ENCODE data around the gene TSEN54. TPM values are rescaled to one million over a fixed set of nuclear protein-coding genes. Genes with fewer than 3 reads are reported as not detected.

TSEN54 gene
- total RNA-seq, 1 experiment from 2014 or later: 87.3 TPM

- no peaks in the 10 kb centered on the region for H3K9me2 ChIP-seq (ENCODE audit: insufficient read depth)
- TF ChIP-seq ELF1 (IDR thresholded peaks at IDR 0.05; ENCODE audit: borderline replicate concordance, low read depth): no peak
- 0 out of 2 replicates have a peak, but pooled peaks have one; percentile 21 for TF ChIP-seq POLR2AphosphoS5 (IDR thresholded peaks at IDR 0.05; ENCODE audit: low read depth, low read length)
- TF ChIP-seq ZBTB33 (IDR thresholded peaks at IDR 0.05; ENCODE audit: extremely low read depth, insufficient replicate concordance, low read length): no peak
- BruUV-seq (replicated peaks): no TSS peak
- no peaks in the 10 kb centered on the region for H3K27me3 ChIP-seq (ENCODE audit: insufficient read depth, low read length)
- peak overlapping the region; percentile 98 for H3K27ac ChIP-seq (ENCODE audit: low read depth, low read length)
- H3K4me2 ChIP-seq (ENCODE audit: low read length): peak overlapping the region; percentile 79
- H4K20me1 ChIP-seq (ENCODE audit: insufficient read depth): no peaks in the 10 kb centered on the region
- H3K36me3 ChIP-seq (ENCODE audit: control insufficient read depth in 1 of 2, insufficient read depth in 2 of 2, low read length in 2 of 2): peaks cover 0 to 11% of the 10 kb centered on the region in 2 experiments; a peak in 1 of 4 replicates
- peaks cover 46 to 67% of the 10 kb centered on the region in 2 experiments for H3K4me1 ChIP-seq (ENCODE audit: control insufficient read depth in 1 of 2, insufficient read depth in 2 of 2, low read length in 2 of 2)
- POLR2A ChIA-PET: interaction anchor here (1.4 kb wide), 1 partner anchor 19 kb away, joined by 3 read pairs; no protein-coding TSS in a partner anchor
- CTCF ChIA-PET: no interaction called here
- peak overlapping the region; percentile 17 to 35 for H3K4me3 ChIP-seq (replicated peaks in 1 of 2; ENCODE audit: low read depth in 1 of 2, low read length in 2 of 2)
- H3K79me2 ChIP-seq (ENCODE audit: insufficient read depth, low read length): peaks cover 89% of the 10 kb centered on the region
- intact Hi-C loops (cut with micrococcal nuclease): no loop called here
- RAD21 ChIA-PET (ENCODE audit: low non-redundant PET in 1 of 2, low total read pairs in 2 of 2, uncharacterized antibody in 2 of 2, unreplicated experiment in 2 of 2): no interaction called here
- ATAC-seq (peak; percentile 86), DNase-seq (ENCODE audit: low read depth, low spot score) (peak; percentile 75)
- no peaks in the 10 kb centered on the region for H3K9me3 ChIP-seq (ENCODE audit: control insufficient read depth in 1 of 2, insufficient read depth in 1 of 2, low read depth in 1 of 2, low read length in 2 of 2)
- H3K9ac ChIP-seq (ENCODE audit: low read length): peak overlapping the region; percentile 70
- no peak overlapping the region for H2AFZ ChIP-seq (ENCODE audit: low read depth, low read length, poor library complexity, severe bottlenecking)
Measured at GRCh38 chr17:75531721-75532072, 15.4 kb downstream of the TSEN54 start.

GRCh38 chr17:75535119-75535537, 18.8 kb downstream of the TSEN54 start:
- peaks cover 88% of the 10 kb centered on the region for H3K79me2 ChIP-seq (ENCODE audit: insufficient read depth, low read length)
- peak overlapping the region; percentile 4; the same call in 1 of the 2 replicates for H3K27ac ChIP-seq (ENCODE audit: low read depth, low read length)
- ChIA-PET POLR2A (interaction anchor here (1.4 kb wide), 1 partner anchor 9 kb away, joined by 5 read pairs; no protein-coding TSS in a partner anchor), RAD21 (ENCODE audit: low non-redundant PET in 1 of 2, low total read pairs in 2 of 2, uncharacterized antibody in 2 of 2, unreplicated experiment in 2 of 2) (no interaction called here), CTCF (interaction anchor here (1.5 kb wide), 1 partner anchor 10 kb away, joined by 3 read pairs; the partner anchor contains the start of gene LLGL2)
- ATAC-seq (no peak), DNase-seq (ENCODE audit: low read depth, low spot score) (no peak)
- H3K9me2 ChIP-seq (ENCODE audit: insufficient read depth): no peaks in the 10 kb centered on the region
- no peak for TF ChIP-seq ZFX (IDR thresholded peaks at IDR 0.05)
- no peak for TF ChIP-seq SIN3A (IDR thresholded peaks at IDR 0.05; ENCODE audit: low read depth)
- no peak for TF ChIP-seq MAX (IDR thresholded peaks at IDR 0.05)
- no peak for TF ChIP-seq ZNF274 (IDR thresholded peaks at IDR 0.05; ENCODE audit: low read depth, low read length)
- TF ChIP-seq, protein P1, sequence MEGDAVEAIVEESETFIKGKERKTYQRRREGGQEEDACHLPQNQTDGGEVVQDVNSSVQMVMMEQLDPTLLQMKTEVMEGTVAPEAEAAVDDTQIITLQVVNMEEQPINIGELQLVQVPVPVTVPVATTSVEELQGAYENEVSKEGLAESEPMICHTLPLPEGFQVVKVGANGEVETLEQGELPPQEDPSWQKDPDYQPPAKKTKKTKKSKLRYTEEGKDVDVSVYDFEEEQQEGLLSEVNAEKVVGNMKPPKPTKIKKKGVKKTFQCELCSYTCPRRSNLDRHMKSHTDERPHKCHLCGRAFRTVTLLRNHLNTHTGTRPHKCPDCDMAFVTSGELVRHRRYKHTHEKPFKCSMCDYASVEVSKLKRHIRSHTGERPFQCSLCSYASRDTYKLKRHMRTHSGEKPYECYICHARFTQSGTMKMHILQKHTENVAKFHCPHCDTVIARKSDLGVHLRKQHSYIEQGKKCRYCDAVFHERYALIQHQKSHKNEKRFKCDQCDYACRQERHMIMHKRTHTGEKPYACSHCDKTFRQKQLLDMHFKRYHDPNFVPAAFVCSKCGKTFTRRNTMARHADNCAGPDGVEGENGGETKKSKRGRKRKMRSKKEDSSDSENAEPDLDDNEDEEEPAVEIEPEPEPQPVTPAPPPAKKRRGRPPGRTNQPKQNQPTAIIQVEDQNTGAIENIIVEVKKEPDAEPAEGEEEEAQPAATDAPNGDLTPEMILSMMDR (IDR thresholded peaks at IDR 0.05 in 2 of 3, conservative IDR thresholded peaks at IDR 0.05 in 1 of 3; ENCODE audit: borderline replicate concordance in 1 of 3, insufficient read depth in 1 of 3, low read depth in 2 of 3, low read length in 2 of 3): no peak
- TF ChIP-seq ZBTB33 (IDR thresholded peaks at IDR 0.05; ENCODE audit: extremely low read depth, insufficient replicate concordance, low read length): no peak
- no peak for TF ChIP-seq JUND (IDR thresholded peaks at IDR 0.05)
- TF ChIP-seq TCF7L2 (IDR thresholded peaks at IDR 0.05; ENCODE audit: borderline replicate concordance, extremely low read depth, insufficient read depth, insufficient read length): no peak
- BruUV-seq (replicated peaks): no TSS peak
- no peaks in the 10 kb centered on the region for H3K9me3 ChIP-seq (ENCODE audit: control insufficient read depth in 1 of 2, insufficient read depth in 1 of 2, low read depth in 1 of 2, low read length in 2 of 2)
- no peak overlapping the region for H3K4me3 ChIP-seq (replicated peaks in 1 of 2; ENCODE audit: low read depth in 1 of 2, low read length in 2 of 2)
- no peaks in the 10 kb centered on the region for H4K20me1 ChIP-seq (ENCODE audit: insufficient read depth)
- no peaks in the 10 kb centered on the region for H3K27me3 ChIP-seq (ENCODE audit: insufficient read depth, low read length)
- intact Hi-C loops (cut with micrococcal nuclease): no loop called here
- H3K36me3 ChIP-seq (ENCODE audit: control insufficient read depth in 1 of 2, insufficient read depth in 2 of 2, low read length in 2 of 2): peaks cover 0 to 11% of the 10 kb centered on the region in 2 experiments; a peak in 1 of 4 replicates
- H3K4me1 ChIP-seq (ENCODE audit: control insufficient read depth in 1 of 2, insufficient read depth in 2 of 2, low read length in 2 of 2): peaks cover 32 to 56% of the 10 kb centered on the region in 2 experiments
- no peak overlapping the region for H3K4me2 ChIP-seq (ENCODE audit: low read length)
- H3K9ac ChIP-seq (ENCODE audit: low read length): no peak overlapping the region
- no peak overlapping the region for H2AFZ ChIP-seq (ENCODE audit: low read depth, low read length, poor library complexity, severe bottlenecking)
